Raji (cell line): Measurements from ENCODE around the gene CLCA2.

Source experiments
- POLR2A ChIP-seq: IDR thresholded peaks from 2 replicates; pipeline ENCODE4 v1.6.1; 2011; ENCODE audit warnings: low read depth, low read length, control low read depth; ENCODE audit not compliant: insufficient read depth

CLCA2 gene

GRCh38 chr1:86453664-86454063 lies 29.7 kb downstream of the CLCA2 start:
- TF ChIP-seq POLR2A = no peak

- no peak for TF ChIP-seq POLR2A
Observed at GRCh38 chr1:86455073-86455472, 31.1 kb downstream of the CLCA2 start.

GRCh38 chr1:86460998-86461397 lies 37.0 kb downstream of the CLCA2 start:
- TF ChIP-seq POLR2A = no peak

GRCh38 chr1:86461482-86461881 lies 37.5 kb downstream of the CLCA2 start:
- no peak for TF ChIP-seq POLR2A

GRCh38 chr1:86464819-86465218 lies 40.8 kb downstream of the CLCA2 start:
- TF ChIP-seq POLR2A = no peak

- no peak for TF ChIP-seq POLR2A
Observed at GRCh38 chr1:86466109-86466844, 42.3 kb downstream of the CLCA2 start.

- no peak for TF ChIP-seq POLR2A
Observed at GRCh38 chr1:86466986-86467385, 43.0 kb downstream of the CLCA2 start.

GRCh38 chr1:86468501-86468977 lies 44.6 kb downstream of the CLCA2 start, which contains the start of gene CLCA1:
CLCA1 (plus strand) TSS chr1:86468927; CDS start chr1:86468972, 45 bp downstream.
- no peak for TF ChIP-seq POLR2A

GRCh38 chr1:86470859-86471258 lies 46.9 kb downstream of the CLCA2 start:
- TF ChIP-seq POLR2A = no peak

- no peak for TF ChIP-seq POLR2A
Observed at GRCh38 chr1:86471291-86471690, 47.3 kb downstream of the CLCA2 start.

GRCh38 chr1:86472152-86472551 lies 48.2 kb downstream of the CLCA2 start:
- TF ChIP-seq POLR2A = no peak

GRCh38 chr1:86472767-86473166 lies 48.8 kb downstream of the CLCA2 start:
- TF ChIP-seq POLR2A = no peak

GRCh38 chr1:86477256-86477655 lies 53.3 kb downstream of the CLCA2 start:
- no peak for TF ChIP-seq POLR2A

GRCh38 chr1:86477682-86478081 lies 53.7 kb downstream of the CLCA2 start:
- TF ChIP-seq POLR2A = no peak

- no peak for TF ChIP-seq POLR2A
Observed at GRCh38 chr1:86478416-86479156, 54.6 kb downstream of the CLCA2 start.

- no peak for TF ChIP-seq POLR2A
Observed at GRCh38 chr1:86481966-86482365, 58.0 kb downstream of the CLCA2 start.
